SK-N-SH treated with all-trans-retinoic acid at 6 μM for 48 hours (cell line): ENCODE data around the gene LYL1.

Source experiments
- ARNTL ChIP-seq: fragments of 450-650 bp; formaldehyde crosslinking; IDR thresholded peaks from 2 replicates; pipeline ENCODE4 v1.5.0; 2020; ENCODE audit warnings: low read depth, mild to moderate bottlenecking, moderate library complexity, borderline replicate concordance
- TF ChIP-seq, protein P1 (sequence below): fragments of 250-450 bp; sonication (Bioruptor Pico); IDR thresholded peaks from 2 replicates; pipeline ENCODE4 v1.5.1; 2020; ENCODE audit warnings: low read depth, mild to moderate bottlenecking, moderate library complexity

DNA sequence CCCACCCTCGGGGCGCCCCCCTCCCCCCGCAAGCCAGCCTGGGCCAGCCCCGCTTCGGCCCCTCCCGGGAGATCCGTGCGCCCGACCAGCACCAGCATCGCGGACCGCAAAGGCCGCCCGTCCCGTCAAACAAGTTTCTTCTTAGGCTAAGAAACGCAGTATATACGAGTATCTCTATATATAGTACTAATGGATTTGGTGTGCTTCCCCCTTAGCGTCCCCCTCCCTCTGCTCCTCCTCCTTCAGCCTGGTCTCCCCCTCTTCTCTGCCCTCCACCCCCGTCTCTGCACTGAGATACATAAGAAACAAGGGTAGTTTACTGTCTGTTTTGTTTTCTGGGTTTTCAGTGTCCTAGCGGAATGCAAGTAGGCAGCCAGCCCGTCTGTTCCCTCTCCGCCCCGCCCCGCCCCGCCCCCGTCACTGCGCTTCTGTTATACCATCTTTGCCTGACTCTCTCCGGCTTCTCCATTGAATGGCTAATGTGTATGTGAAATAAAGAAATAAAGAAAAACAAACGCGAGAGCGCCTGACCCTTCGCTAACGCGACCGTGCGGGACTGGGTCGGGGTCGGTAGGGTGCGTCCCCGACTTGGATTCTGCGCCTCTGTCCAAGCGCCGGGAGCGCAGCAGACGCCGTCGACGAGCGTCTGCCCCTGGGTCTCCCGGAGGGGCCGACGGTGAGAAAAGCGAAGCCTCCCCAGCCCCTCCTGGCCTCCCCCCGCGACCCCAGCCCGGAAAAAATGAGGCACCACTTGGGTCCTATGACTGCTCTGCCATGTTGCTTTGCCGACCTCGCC is 4.2 kb downstream of the LYL1 start:
- no peak for TF ChIP-seq ARNTL (CRISPR knock-in tag)
- TF ChIP-seq, protein P1, sequence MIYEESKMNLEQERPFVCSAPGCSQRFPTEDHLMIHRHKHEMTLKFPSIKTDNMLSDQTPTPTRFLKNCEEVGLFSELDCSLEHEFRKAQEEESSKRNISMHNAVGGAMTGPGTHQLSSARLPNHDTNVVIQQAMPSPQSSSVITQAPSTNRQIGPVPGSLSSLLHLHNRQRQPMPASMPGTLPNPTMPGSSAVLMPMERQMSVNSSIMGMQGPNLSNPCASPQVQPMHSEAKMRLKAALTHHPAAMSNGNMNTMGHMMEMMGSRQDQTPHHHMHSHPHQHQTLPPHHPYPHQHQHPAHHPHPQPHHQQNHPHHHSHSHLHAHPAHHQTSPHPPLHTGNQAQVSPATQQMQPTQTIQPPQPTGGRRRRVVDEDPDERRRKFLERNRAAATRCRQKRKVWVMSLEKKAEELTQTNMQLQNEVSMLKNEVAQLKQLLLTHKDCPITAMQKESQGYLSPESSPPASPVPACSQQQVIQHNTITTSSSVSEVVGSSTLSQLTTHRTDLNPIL: no peak
